ENCODE data around the gene ATE1. TPM values are rescaled to one million over a fixed set of nuclear protein-coding genes. Genes with fewer than 3 reads are reported as not detected.

Gene ATE1
- total RNA-seq, 1 donor from 2014 or later = 26.0 TPM

DNA sequence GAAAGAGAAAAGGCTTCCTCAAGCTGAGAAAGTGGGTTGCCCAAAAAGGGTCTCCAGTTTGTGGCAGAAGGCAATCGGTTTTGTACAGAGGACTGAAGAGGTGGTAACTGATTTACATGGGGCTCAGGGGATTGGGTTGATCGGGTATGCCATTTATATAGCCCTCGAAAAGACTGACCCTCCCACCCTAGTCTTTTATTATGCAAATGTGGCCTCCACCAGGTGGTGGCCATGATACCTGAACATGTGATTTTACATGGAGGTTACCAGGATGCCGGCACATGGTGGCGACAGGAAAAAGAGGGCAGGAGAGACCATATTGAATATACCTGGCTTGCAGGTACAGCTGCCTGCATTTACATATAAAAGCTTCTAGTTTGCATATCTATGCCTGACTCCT, 36.7 kb downstream of the ATE1 start:
- no peaks in the 10 kb centered on the region for H3K27me3 ChIP-seq (ENCODE audit: low read depth)
- ATAC-seq (no peak), DNase-seq (no peak)
- no peaks in the 10 kb centered on the region for H3K4me1 ChIP-seq
- H3K36me3 ChIP-seq = peaks cover 50% of the 10 kb centered on the region
- H3K4me3 ChIP-seq = no peak overlapping the region
- H3K9me3 ChIP-seq = no peaks in the 10 kb centered on the region
- intact Hi-C loops (cut with DNase I) = no loop called here
- TF ChIP-seq, protein P1, sequence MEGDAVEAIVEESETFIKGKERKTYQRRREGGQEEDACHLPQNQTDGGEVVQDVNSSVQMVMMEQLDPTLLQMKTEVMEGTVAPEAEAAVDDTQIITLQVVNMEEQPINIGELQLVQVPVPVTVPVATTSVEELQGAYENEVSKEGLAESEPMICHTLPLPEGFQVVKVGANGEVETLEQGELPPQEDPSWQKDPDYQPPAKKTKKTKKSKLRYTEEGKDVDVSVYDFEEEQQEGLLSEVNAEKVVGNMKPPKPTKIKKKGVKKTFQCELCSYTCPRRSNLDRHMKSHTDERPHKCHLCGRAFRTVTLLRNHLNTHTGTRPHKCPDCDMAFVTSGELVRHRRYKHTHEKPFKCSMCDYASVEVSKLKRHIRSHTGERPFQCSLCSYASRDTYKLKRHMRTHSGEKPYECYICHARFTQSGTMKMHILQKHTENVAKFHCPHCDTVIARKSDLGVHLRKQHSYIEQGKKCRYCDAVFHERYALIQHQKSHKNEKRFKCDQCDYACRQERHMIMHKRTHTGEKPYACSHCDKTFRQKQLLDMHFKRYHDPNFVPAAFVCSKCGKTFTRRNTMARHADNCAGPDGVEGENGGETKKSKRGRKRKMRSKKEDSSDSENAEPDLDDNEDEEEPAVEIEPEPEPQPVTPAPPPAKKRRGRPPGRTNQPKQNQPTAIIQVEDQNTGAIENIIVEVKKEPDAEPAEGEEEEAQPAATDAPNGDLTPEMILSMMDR (IDR thresholded peaks at IDR 0.05) = no peak
- no peak overlapping the region for H3K27ac ChIP-seq

DNA sequence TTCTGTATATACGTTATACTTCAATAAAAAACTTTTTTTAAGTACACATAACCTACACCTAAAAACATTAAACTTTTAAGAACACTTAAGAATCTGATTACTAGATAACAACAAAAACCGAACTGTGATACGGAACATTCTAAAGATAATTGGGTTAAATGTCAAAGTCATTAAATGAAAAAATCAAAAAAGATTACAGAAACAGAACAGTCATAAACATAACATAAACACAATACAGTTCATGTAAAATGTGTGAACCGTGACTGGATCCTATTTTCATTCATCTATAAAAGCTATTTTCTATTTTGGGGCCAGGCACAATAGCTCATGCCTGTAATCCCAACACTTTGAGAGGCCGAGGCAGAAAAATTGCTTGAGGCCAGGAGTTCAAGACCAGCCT, 38.6 kb downstream of the ATE1 start:
- H3K4me1 ChIP-seq = no peaks in the 10 kb centered on the region
- peaks cover 45% of the 10 kb centered on the region for H3K36me3 ChIP-seq
- no peak overlapping the region for H3K4me3 ChIP-seq
- no peak for ATAC-seq
- intact Hi-C loops (cut with DNase I) = no loop called here
- H3K27ac ChIP-seq = no peak overlapping the region
- H3K9me3 ChIP-seq = no peaks in the 10 kb centered on the region
- no peaks in the 10 kb centered on the region for H3K27me3 ChIP-seq (ENCODE audit: low read depth)
- DNase-seq = no peak
- TF ChIP-seq, protein P1 (IDR thresholded peaks at IDR 0.05) = no peak

DNA sequence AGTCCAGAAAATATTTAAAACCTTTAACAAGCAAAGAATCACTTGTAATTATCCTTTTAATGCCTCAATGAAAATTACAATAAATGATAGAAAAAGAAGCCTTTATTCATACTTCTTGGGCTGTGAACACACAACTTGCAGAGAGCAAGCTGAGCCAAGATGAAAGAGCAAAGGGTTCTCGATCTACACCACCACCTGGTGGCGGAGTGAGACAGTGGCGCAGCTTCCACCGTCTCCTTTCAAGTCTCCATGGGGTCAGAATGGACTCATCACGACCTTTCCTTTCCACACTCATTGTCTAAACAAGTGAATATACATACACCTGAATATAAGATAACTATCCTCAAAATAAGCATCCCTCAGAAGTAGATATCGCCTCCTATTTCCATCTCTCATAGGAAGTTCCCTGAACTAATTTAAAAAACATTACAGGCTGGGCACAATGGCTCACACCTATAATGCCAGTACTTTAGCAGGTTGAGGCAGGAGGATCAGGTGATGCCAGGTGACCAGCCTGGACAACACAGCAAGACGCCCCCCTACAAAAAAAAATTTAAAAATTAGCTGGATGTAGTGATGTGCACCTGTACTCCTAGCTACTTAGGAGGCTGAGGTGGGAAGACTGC, 40.7 kb downstream of the ATE1 start:
- H3K4me3 ChIP-seq = no peak overlapping the region
- peaks cover 37% of the 10 kb centered on the region for H3K36me3 ChIP-seq
- ATAC-seq (peak; percentile 57 to 80), DNase-seq (no peak)
- intact Hi-C loops (cut with DNase I) = no loop called here
- no peaks in the 10 kb centered on the region for H3K9me3 ChIP-seq
- TF ChIP-seq, protein P1 (IDR thresholded peaks at IDR 0.05) = peak; percentile 44
- H3K4me1 ChIP-seq = no peaks in the 10 kb centered on the region
- H3K27me3 ChIP-seq (ENCODE audit: low read depth) = no peaks in the 10 kb centered on the region
- no peak overlapping the region for H3K27ac ChIP-seq

DNA sequence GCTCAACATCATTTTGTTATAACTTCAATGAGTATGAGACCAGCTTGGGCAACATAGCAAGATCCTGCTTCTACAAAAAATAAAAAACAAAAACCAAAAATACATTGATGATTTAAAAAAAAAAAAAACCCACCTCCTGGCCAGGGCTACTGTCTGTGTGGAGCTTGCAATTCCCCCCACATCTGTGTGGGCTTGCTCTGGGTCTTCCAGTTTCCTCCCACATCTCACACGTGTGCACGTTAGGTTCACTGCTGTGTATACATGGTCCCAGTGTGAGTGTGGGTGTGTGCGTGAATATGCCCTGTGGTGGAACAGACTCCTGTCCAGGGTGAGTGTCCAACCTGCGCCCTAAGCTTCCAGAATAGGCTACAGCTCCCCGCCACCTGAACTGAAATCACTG, 41.6 kb downstream of the ATE1 start:
- Histone ChIP-seq H3K36me3 (peaks cover 38% of the 10 kb centered on the region), H3K9me3 (no peaks in the 10 kb centered on the region), H3K4me1 (no peaks in the 10 kb centered on the region), H3K4me3 (no peak overlapping the region), H3K27me3 (ENCODE audit: low read depth) (no peaks in the 10 kb centered on the region), H3K27ac (no peak overlapping the region)
- no peak for DNase-seq
- no peak for ATAC-seq
- intact Hi-C loops (cut with DNase I) = no loop called here
- TF ChIP-seq, protein P1 (IDR thresholded peaks at IDR 0.05) = no peak

DNA sequence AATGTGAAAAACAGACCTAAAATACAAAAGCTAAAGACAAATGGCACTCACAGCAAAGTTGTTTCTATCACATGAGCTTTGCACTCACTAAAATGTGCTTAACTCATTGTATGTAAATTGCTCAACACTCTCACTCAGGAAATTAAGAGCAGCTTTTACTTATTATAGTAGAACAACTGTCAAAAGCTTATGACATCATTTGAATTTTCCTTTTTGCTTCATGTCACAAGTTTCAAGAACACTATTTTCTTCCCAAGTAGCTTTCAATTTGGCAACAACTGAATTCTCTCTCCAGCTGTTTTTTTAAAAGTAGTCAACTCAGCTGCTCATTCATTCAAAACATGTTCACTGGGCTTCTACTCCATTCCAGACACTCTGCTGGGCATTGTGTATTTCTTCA, 46.9 kb downstream of the ATE1 start:
- Histone ChIP-seq H3K4me1 (no peaks in the 10 kb centered on the region), H3K27me3 (ENCODE audit: low read depth) (no peaks in the 10 kb centered on the region), H3K9me3 (no peaks in the 10 kb centered on the region), H3K27ac (no peak overlapping the region), H3K4me3 (no peak overlapping the region), H3K36me3 (peaks cover 30% of the 10 kb centered on the region)
- TF ChIP-seq, protein P1 (IDR thresholded peaks at IDR 0.05) = no peak
- intact Hi-C loops (cut with DNase I) = no loop called here
- ATAC-seq = no peak
- DNase-seq = no peak

All from lower lobe of right lung (tissue), 2 donors.